PC-3 (cell line): ENCODE measurements around the gene ALG12. TPM values are rescaled to one million over a fixed set of nuclear protein-coding genes. Genes with fewer than 3 reads are reported as not detected.

ENCODE experiments used
- ATAC-seq: fragments of 200-7000 bp; cut with Tn5 transposase; 2 replicates; pipeline ENCODE4 v1.9.1; 2020; ENCODE audit warnings: mild to moderate bottlenecking, moderate library complexity
- BruUV-seq: library from RNA; stranded (reverse); fragments of 400-500 nt; replicated peaks from 2 replicates; lab custom pipeline; 2021; lab: Mats Ljungman, UMichigan
- CTCF ChIA-PET: fragments of 300-600 bp; sonication (Branson Sonifier 250); formaldehyde crosslinking; loops from one replicate; lab custom pipeline; 2022; ENCODE audit warnings: antibody characterized with exemption; lab: Charles Lee
- POLR2A ChIA-PET: fragments of 300-600 bp; sonication (Branson Sonifier 250); formaldehyde crosslinking; loops from one replicate; lab custom pipeline; 2022; ENCODE audit warnings: antibody characterized with exemption; ENCODE audit not compliant: unreplicated experiment; lab: Charles Lee
- DNase-seq: peaks from one replicate; pipeline ENCODE4 v3.0.0-alpha.2; 2015
- H2AFZ ChIP-seq: fragments of 300-600 bp; sonication (generic); 2 replicates; pipeline ENCODE4 v1.6.0; 2016; ENCODE audit warnings: antibody characterized with exemption, low read length
- H3F3A ChIP-seq: fragments of 300-600 bp; sonication (generic); one replicate; pipeline ENCODE4 v1.6.0; 2017; ENCODE audit warnings: antibody characterized with exemption, low read length, control low read depth, mild to moderate bottlenecking; ENCODE audit not compliant: unreplicated experiment
- H3K27ac ChIP-seq: fragments of 300-600 bp; sonication (generic); 2 replicates; pipeline ENCODE4 v1.5.1; 2016; ENCODE audit warnings: mild to moderate bottlenecking, low read length
- H3K27me3 ChIP-seq: fragments of 300-600 bp; sonication (generic); 2 replicates; pipeline ENCODE4 v1.6.1; 2016; ENCODE audit warnings: low read length, mixed read lengths
- H3K36me3 ChIP-seq: fragments of 300-600 bp; sonication (generic); 2 replicates; pipeline ENCODE4 v1.6.1; 2016; ENCODE audit warnings: low read depth, mixed run types, low read length, mixed read lengths
- H3K4me1 ChIP-seq: fragments of 300-600 bp; sonication (generic); 2 replicates; pipeline ENCODE4 v1.5.1; 2016; ENCODE audit warnings: low read length; ENCODE audit not compliant: insufficient read depth
- H3K4me2 ChIP-seq: fragments of 300-600 bp; sonication (generic); 2 replicates; pipeline ENCODE4 v1.6.0; 2016; ENCODE audit warnings: low read length
- H3K4me3 ChIP-seq: fragments of 300-600 bp; sonication (generic); 2 replicates; pipeline ENCODE4 v1.5.1; 2016; ENCODE audit warnings: mild to moderate bottlenecking, low read length, mixed read lengths
- H3K79me2 ChIP-seq: fragments of 300-600 bp; sonication (generic); 2 replicates; pipeline ENCODE4 v1.6.1; 2017; ENCODE audit warnings: low read length, mixed read lengths
- H3K9ac ChIP-seq: fragments of 300-600 bp; sonication (generic); 2 replicates; pipeline ENCODE4 v1.6.0; 2016; ENCODE audit warnings: mild to moderate bottlenecking, low read length
- H3K9me2 ChIP-seq: fragments of 300-600 bp; sonication (generic); replicated peaks from 2 replicates; pipeline ENCODE4 v1.6.1; 2016; ENCODE audit warnings: mixed run types, low read length, mixed read lengths
- H3K9me3 ChIP-seq: fragments of 300-600 bp; sonication (generic); 2 replicates; pipeline ENCODE4 v1.6.1; 2016; ENCODE audit warnings: low read length, mixed read lengths
- H4K20me1 ChIP-seq: fragments of 300-600 bp; sonication (generic); 2 replicates; pipeline ENCODE4 v1.6.1; 2016; ENCODE audit warnings: low read length, mixed read lengths
- CTCF ChIP-seq: fragments of 300-600 bp; sonication (generic); conservative IDR thresholded peaks from 2 replicates; pipeline ENCODE4 v1.5.1; 2017; ENCODE audit warnings: antibody characterized with exemption, low read depth, mild to moderate bottlenecking, low read length
- EZH2 ChIP-seq: fragments of 300-600 bp; sonication (generic); IDR thresholded peaks from one replicate; pipeline ENCODE4 v1.6.1; 2017; ENCODE audit warnings: antibody characterized with exemption, mild to moderate bottlenecking, low read length; ENCODE audit not compliant: unreplicated experiment
- EZH2phosphoT487 ChIP-seq: fragments of 300-600 bp; sonication (generic); IDR thresholded peaks from 2 replicates; pipeline ENCODE4 v1.6.1; 2018; ENCODE audit warnings: mild to moderate bottlenecking, antibody characterized with exemption, low read length, borderline replicate concordance
- intact Hi-C: fragments of 100-400 bp; cut with micrococcal nuclease; formaldehyde crosslinking; loops from 2 replicates; pipeline ENCODE4 v1.9.0; 2023
- total RNA-seq: library from RNA; depleted of rRNA; stranded (reverse); fragments of >200 nt; gene quantifications from 2 replicates; pipeline ENCODE4 v1.2.3, GENCODE V29; 2014

The ALG12 gene
- total RNA-seq, 1 experiment from 2014 or later, result 12.1 TPM

GRCh38 chr22:49855251-49855911, 62.9 kb downstream of the ALG12 start:
- peak overlapping the region; percentile 65 for H3K9ac ChIP-seq
- no peaks in the 10 kb centered on the region for H3K9me3 ChIP-seq
- H3K36me3 ChIP-seq, result no peaks in the 10 kb centered on the region; the same call in 1 of the 2 replicates
- peaks cover 62% of the 10 kb centered on the region for H3K79me2 ChIP-seq
- no peak overlapping the region for H2AFZ ChIP-seq
- H3K4me3 ChIP-seq, result peak overlapping the region; percentile 72
- BruUV-seq, result no TSS peak
- ATAC-seq (peak; percentile 15), DNase-seq (peak; percentile 29)
- intact Hi-C loops, result no loop called here
- CTCF ChIA-PET, result no interaction called here
- H3K4me1 ChIP-seq, result peaks cover 11% of the 10 kb centered on the region; the same call in 1 of the 2 replicates
- H3F3A ChIP-seq, result no peaks in the 10 kb centered on the region
- POLR2A ChIA-PET, result interaction anchor here (0.6 kb wide), 1 partner anchor 20 kb away, joined by 9 read pairs; no protein-coding TSS in a partner anchor
- H3K27ac ChIP-seq, result no peak overlapping the region; the same call in 1 of the 2 replicates
- H3K4me2 ChIP-seq, result peak overlapping the region; percentile 79
- no peaks in the 10 kb centered on the region for H3K27me3 ChIP-seq
- no peak for TF ChIP-seq CTCF
- TF ChIP-seq EZH2phosphoT487, result no peak
- no peak for TF ChIP-seq EZH2
- no peaks in the 10 kb centered on the region for H3K9me2 ChIP-seq
- peaks cover 23% of the 10 kb centered on the region for H4K20me1 ChIP-seq

GRCh38 chr22:49853981-49854831, 64.0 kb downstream of the ALG12 start:
- ATAC-seq, result peak; percentile 15
- Histone ChIP-seq H3F3A (no peaks in the 10 kb centered on the region), H3K27me3 (peaks cover 3% of the 10 kb centered on the region), H4K20me1 (peaks cover 23% of the 10 kb centered on the region), H3K9me3 (no peaks in the 10 kb centered on the region), H3K79me2 (peaks cover 51% of the 10 kb centered on the region), H3K9ac (peak overlapping the region; percentile 65), H3K27ac (no peak overlapping the region), H3K9me2 (no peaks in the 10 kb centered on the region), H3K4me3 (peak overlapping the region; percentile 72), H3K36me3 (no peaks in the 10 kb centered on the region; the same call in 1 of the 2 replicates), H2AFZ (no peak overlapping the region), H3K4me2 (peak overlapping the region; percentile 79), H3K4me1 (peaks cover 11% of the 10 kb centered on the region; the same call in 1 of the 2 replicates)
- intact Hi-C loops, result loop anchor here (2.0 to 5.0 kb wide), 2 partner anchors 27 to 63 kb away; partner anchors contain the start of genes ALG12, BRD1 and CRELD2
- POLR2A ChIA-PET, result no interaction called here
- CTCF ChIA-PET, result no interaction called here
- DNase-seq, result peak; percentile 8
- no peak for TF ChIP-seq EZH2phosphoT487
- no peak for TF ChIP-seq EZH2
- no peak for TF ChIP-seq CTCF
- no TSS peak for BruUV-seq
